Measurements from ENCODE around the gene FAM3D.

DNA sequence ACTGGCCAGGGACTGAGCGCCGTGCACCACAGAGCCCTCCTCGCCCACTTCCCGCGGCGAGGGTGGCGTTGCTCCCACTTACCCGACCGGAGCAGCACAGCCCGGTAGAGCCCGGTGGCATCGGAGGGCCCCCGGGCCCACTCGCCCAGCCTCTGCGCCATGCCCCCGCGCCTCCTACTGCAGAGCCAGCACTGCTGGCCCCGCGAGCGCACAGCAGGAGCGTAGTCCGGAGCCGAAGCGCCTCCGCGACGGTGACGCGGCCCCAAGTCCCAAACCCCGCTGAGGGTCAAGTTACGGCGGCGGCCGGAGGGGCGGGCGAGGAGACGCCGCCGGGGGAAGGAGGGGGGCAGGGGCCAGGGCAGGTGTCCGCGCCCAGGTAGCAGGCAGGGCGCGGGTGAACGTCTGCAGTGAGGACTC is 79.8 kb downstream of the FAM3D start:
- TF ChIP-seq POLR2A (IDR thresholded peaks at IDR 0.05; ENCODE audit: low read length) (no peak), JUNB (IDR thresholded peaks at IDR 0.05) (no peak), EP300 (IDR thresholded peaks at IDR 0.05) (no peak), SMC3 (IDR thresholded peaks at IDR 0.05) (no peak), KDM1A (IDR thresholded peaks at IDR 0.05; ENCODE audit: low read depth) (no peak), FOSL2 (IDR thresholded peaks at IDR 0.05) (no peak), FOSL2 (CRISPR knock-in tag; IDR thresholded peaks at IDR 0.05) (no peak), CBX8 (IDR thresholded peaks at IDR 0.05) (no peak), GATA3 (IDR thresholded peaks at IDR 0.05; ENCODE audit: borderline replicate concordance) (no peak), RNF2 (IDR thresholded peaks at IDR 0.05; ENCODE audit: borderline replicate concordance, low read depth) (no peak), POLR2AphosphoS2 (conservative IDR thresholded peaks at IDR 0.05; ENCODE audit: low read length) (no peak), FOSB (CRISPR knock-in tag; IDR thresholded peaks at IDR 0.05) (no peak)
- TF ChIP-seq, protein P1, sequence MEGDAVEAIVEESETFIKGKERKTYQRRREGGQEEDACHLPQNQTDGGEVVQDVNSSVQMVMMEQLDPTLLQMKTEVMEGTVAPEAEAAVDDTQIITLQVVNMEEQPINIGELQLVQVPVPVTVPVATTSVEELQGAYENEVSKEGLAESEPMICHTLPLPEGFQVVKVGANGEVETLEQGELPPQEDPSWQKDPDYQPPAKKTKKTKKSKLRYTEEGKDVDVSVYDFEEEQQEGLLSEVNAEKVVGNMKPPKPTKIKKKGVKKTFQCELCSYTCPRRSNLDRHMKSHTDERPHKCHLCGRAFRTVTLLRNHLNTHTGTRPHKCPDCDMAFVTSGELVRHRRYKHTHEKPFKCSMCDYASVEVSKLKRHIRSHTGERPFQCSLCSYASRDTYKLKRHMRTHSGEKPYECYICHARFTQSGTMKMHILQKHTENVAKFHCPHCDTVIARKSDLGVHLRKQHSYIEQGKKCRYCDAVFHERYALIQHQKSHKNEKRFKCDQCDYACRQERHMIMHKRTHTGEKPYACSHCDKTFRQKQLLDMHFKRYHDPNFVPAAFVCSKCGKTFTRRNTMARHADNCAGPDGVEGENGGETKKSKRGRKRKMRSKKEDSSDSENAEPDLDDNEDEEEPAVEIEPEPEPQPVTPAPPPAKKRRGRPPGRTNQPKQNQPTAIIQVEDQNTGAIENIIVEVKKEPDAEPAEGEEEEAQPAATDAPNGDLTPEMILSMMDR (IDR thresholded peaks at IDR 0.05), result no peak
- TF ChIP-seq, protein P2, sequence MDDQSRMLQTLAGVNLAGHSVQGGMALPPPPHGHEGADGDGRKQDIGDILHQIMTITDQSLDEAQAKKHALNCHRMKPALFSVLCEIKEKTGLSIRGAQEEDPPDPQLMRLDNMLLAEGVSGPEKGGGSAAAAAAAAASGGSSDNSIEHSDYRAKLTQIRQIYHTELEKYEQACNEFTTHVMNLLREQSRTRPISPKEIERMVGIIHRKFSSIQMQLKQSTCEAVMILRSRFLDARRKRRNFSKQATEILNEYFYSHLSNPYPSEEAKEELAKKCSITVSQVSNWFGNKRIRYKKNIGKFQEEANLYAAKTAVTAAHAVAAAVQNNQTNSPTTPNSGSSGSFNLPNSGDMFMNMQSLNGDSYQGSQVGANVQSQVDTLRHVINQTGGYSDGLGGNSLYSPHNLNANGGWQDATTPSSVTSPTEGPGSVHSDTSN (IDR thresholded peaks at IDR 0.05), result no peak
- TF ChIP-seq, protein P3, sequence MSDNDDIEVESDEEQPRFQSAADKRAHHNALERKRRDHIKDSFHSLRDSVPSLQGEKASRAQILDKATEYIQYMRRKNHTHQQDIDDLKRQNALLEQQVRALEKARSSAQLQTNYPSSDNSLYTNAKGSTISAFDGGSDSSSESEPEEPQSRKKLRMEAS (IDR thresholded peaks at IDR 0.05), result no peak

Measured in A549 (cell line).